ENCODE data around the gene ZNF554.

The ZNF554 gene

DNA sequence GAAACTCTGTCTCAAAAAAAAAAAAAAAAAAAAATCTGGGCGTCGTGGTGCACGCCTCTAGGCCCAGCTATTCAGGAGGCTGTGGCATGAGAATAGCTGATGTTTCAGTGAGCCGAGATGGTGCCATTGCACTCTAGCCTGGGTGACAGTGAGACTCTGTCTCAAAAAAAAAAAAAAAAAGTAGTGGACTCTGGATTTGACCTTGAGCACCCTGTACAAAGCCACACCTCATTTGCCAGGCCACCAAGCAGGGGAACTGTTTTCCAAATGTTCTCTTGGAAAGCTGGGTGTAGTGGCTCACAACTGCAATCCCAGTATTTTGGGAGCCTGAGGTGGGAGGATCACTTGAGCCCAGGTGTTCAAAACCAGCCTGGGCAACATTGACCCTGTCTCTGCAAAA, 17.8 kb downstream of the ZNF554 start:
- no peak for DNase-seq

DNA sequence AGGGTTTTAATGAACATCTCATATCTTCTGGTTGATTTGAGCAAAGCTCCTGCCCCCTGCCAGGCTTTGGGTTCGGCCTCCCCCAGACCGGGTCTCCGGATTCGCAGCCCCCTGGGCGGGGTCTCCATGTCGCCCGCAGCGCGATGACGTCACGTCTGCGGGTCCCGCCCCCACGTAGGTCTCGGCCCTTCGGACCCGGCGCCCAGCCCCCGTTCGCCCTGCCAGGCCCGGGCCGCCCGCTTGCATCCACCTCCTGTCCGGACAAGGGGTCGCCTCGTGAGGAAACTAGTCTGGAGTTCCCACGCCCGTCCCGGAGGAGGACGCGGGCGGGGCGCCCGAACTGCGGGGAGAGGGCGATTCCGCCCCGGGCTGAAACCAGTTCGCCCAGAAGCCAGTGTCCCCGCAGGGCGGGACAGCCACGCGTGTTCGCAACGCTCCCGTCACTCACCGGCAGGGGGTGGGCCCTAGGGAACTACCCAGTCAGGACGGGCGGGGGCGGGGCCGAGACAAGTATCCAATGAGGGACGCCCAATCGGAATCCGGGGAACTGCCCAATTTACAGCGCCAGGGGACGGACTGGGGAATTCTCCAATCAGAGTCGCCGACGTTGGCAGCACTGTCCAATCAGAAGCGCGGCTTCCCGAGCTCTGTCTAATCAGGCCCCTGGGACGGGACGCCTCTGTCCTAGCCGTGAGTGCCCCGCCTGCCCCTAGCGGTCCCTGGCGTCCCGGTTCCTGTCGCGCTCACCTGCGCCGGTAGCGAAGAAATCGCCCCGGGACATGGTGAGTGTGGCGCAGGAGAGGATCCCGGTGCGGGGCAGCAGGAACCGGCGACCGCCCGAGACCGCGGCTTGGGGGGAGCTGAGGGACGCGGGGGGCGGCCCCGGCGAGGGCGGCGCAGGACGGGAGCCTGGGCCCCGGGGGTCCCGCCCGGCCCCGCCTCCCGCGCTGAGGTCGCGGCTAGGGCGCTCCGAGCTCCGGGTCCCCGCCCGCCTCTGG, 21.4 kb downstream of the ZNF554 start, which contains the start of gene ZNF555:
TSS of gene ZNF555 (plus strand) at position 682 of the 998 bp plus-strand sequence. CDS start at position 780, 98 bp downstream.
- DNase-seq = peak; percentile 99

DNA sequence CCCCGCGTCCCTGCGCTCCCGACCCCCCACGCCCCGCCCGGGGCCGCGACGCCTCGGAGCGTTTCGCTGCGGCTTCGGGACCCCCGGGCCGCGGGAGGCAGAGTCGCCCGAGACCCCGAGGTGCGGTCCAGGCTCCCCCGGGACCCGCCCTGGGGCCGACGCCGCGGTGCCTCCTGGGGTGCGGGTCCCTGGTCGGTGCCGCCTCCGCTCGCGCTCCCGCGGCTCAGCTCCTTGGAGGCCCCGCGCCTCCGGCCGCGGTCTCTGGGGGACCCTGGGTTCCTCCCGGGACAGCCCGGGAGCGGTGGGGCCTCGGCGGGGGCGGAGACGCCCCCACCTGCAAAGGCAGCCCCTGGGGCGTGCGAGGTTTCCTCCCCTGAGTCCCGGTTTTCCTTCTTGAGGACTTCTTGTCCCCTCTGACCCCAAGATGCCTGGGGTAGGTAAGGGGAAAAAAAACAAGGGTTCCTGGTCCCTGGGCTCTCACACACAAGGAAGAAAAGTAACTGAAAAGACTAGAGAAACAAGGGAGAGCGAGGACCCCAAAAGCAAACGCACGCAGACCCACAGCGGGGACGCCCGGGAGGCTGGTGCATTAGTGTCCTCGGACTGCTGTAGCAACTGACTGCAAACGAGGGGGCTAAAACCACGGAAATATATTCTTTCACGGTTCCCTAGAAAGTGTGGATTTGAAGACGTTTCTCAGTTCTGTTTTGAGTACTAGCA, 22.3 kb downstream of the ZNF554 start:
- no peak for DNase-seq

DNA sequence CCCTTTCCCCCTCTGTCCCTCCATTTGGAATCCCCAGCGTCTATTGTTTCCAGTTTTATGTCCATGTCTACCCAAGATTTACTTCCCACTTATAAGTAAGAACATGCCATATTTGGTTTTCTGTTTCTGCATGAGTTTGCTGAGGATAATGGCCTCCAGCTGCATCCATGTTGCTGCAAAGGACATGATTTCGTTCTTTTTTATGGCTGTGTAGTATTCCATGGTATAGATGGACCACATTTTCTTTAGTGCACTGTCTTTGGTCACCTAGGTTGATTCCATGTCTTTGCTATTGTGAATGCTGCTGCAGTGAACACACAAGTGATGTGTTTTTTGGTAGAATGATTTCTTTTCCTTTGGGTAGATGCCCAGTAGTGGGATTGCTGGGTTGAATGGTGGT, 25.4 kb downstream of the ZNF554 start:
- no peak for DNase-seq

DNA sequence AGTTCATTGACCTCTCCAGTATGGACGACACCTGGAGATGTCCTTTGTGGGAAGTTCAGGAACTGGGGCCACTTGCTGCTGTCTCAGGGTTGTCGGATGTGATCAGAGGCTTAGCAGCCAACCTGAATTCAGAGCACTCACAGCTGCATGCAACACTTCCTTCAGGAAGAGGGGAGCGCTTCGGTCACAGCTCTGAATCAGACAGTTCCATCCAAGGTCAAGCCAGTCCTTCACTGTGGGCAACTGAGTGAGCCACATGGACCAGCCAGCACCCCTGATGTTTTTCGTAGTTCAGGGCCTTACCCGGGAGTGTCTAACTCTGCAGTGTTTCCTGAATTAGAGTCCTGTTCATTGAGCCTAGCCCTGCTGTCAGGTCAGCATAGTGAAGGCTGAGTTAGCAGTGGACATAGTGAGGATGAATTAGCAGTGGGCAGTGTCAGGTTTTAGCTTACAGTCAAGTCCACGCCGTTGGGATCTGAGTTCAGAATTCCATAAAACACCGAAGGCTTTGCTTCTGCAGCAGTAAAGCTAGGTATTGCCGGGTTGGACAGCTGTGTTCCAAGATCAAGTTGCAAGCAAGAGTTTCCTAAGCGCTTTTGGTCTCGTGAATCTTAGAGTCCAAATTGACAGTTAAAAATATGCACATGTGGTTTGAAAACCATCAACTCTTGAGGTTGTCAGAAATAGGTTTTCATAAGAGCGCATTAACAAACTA, 26.7 kb downstream of the ZNF554 start:
- no peak for DNase-seq

DNA sequence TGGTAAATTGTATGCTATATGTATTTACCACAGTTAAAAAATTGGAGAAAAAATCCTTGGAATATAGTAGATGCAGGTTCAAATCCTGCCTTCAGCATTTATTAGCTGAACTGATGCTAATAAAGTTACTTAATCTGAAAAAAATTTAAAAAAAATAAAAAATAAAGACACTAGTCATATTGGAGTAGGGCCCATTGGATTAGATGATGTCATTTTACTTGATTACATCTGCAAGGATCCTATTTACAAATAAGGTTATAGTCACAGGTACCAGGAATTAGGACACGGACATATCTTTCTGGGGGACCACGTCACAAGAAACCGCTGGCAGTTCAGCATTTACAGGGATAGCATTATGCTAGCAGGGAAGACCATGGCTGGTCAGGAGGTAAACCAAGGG, 27.8 kb downstream of the ZNF554 start:
- no peak for DNase-seq

DNA sequence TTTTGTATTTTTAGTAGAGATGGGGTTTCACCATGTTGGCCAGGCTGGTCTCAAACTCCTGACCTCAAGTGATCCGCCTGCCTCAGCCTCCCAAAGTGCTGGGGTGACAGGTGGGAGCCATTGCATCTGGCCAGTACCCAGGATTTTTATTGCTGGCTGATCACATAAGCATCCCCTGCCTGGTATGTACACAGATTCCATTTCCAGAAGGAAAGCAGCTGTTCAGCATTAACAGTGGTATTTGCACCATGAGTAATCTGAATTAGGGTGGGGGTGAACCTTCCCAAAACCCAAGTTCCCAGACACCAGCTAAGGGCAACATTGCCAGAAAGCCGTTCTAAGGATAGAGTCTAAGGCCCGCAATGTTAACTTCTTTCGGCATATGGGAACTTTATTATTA, 28.9 kb downstream of the ZNF554 start:
- DNase-seq = no peak

DNA sequence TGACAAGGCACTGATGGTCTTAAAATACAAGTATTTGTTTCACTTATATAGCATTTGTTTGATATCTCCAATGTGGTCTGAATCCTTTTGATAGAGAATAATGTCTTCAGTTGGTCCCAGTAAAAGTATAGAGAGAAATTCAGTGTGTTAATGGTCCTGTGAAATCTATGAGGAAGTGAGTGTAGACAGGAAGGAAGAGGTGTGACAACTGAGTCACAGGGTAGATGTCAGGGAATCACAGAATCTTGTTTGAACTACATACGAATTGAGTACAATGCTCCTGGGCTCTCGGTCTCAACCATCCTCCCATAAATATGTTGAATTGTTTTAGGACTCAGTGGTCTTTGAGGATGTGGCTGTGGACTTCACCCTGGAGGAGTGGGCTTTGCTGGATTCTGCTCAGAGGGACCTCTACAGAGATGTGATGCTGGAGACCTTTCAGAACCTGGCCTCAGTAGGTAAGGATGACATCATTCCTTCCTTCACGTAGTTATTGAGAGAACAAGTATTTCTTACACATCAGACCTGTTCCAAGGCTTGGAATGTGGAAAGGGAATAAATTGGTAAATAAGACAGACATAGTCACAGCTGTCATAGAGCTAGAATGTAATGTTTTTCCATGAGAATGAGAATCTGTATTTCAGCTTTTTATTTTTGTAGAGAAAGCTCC, 30.7 kb downstream of the ZNF554 start:
- no peak for DNase-seq

DNA sequence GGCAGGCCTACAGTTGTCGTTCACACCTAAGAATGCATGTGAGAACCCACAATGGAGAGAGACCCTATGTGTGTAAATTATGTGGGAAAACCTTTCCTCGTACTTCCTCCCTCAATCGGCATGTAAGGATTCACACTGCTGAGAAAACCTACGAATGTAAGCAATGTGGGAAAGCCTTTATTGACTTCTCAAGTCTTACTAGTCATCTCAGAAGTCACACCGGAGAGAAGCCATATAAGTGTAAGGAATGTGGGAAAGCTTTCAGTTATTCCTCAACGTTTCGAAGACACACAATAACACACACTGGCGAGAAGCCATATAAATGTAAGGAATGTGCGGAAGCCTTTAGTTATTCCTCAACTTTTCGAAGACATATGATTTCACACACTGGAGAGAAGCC, 32.9 kb downstream of the ZNF554 start:
- DNase-seq = no peak

DNA sequence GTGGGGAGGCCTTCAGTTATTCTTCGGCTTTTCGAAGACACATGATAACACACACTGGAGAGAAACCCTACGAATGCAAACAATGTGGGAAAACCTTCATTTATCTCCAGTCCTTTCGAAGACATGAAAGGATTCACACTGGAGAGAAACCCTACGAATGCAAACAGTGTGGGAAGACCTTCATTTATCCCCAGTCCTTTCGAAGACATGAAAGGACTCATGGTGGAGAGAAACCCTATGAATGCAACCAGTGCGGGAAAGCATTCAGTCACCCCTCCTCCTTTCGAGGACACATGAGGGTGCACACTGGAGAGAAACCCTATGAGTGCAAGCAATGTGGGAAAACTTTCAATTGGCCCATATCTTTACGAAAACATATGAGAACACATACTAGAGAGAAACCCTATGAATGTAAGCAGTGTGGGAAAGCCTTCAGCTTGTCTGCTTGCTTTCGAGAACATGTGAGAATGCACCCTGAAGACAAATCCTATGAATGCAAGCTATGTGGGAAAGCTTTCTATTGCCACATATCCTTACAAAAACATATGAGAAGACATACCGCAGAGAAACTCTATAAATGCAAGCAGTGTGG, 33.4 kb downstream of the ZNF554 start:
- no peak for DNase-seq

DNA sequence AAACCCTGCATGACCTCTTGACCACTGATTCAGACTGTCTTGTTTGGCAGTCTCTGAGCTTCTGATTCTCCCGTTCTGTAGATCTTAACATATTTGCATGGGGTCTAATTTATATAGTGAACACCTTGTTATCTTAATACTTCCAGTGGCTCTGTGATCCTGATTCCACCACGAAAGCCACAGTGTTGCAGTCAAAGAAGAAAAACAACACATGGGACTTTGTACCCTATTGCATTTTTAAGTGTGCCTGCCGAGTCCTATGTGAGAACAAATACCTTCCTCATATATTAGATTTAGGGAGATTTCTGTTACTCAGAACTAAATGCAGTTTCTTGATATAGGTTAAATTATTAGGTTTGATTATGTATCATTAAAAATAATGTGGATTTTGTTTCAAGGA, 35.2 kb downstream of the ZNF554 start:
- no peak for DNase-seq

DNA sequence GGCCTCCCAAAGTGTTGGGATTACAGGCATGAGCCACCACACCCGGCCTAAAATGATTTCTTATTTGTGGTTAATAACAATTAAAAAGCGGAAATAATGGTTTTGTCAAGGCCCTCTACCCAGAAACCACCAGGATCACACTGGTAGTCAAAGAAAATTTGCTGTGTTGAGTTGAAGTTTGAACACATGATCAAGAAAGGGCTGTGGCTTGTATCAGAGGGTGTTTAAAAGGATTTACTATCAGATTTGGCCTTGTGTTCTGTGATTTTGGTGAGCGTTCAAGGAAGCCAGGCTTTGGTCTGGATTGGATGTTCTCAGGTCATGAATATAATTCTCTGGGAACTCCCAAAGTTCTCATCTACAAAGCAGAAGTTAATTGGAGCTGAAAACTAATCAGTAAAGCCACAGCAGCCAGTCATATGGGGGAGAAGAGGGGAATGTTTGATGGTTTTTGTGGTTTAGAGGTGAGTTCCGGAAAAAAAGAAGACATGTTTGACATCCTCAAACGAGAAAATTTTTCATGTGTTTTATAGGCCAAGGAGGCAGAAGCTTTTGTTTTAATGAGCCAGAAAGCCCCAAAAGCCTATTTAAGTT, 36.9 kb downstream of the ZNF554 start:
- DNase-seq = peak; percentile 60

DNA sequence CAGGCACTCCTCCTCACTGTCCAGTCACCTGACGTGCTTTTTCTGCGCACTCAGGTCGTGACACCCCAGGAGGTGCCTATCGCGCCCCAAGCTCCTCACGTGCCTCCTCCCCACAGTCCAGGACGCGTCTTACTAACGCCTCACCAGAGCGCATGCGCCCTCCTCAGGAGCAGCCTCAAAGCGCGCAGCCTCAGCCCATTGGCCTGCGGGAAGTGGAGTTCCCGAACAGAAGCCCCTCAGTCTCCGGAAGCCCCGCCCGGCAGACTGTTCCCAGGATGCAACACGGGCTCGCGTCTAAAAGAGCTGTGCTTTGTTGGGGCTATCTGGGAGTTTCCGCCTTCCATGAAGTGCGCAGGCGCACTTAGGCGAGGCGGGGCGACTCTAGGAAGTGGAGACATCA, 39.2 kb downstream of the ZNF554 start:
- no peak for DNase-seq

DNA sequence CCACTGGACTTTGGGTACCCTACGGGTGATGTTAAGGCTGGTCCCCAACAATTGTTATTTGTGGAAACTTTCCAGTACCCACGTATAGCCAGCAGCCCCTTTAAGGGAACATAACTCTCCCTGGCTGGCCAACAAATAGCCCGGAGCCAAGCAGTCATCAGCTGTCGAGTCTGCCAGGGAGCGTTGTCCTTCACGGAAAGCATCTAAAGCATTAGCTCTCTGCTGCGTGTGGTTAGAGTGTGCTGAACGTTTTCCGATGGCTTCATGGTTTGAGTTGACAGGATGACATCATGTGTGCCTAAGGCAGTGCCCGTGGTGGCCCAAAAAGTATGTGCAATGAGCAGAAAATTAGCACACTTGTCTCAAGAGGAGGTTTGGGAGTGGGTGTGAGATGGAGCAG, 44.1 kb downstream of the ZNF554 start:
- DNase-seq = no peak

DNA sequence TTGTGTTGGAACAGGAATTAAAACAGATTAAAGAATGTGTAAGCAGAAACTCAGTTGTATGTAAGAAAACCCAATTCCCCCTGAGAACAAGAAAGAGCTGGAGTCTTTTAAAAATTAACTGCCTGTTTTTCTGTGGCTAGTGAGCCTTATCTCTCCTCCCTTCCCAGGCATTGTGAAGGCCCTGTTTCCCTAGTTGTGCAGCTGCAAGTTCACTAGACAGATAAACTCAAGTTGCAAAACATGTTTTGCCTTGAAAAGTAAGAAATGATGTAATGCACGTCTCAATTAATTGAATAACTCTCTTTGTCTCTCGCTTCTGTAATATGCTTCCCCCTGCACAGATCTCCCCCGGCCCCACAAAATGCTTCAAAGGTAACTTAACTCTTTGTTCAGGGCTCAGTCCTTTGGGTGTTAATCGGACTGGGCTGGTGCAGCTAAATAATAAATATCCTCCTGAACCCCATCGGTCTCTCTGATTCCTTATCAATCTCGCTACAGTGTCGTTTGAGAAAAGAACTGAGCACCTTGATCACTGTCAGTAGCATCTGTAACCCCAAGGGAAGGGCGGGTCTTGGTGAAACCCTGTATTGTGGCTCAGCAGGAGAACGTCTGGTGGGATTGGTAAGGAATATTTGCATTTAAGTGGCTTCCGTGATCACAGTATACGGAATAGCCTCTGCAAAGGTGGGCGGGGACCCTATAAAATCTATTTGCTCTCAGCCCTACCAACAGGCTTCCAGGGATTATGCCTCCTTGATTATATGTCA, 45.8 kb downstream of the ZNF554 start:
- no peak for DNase-seq

DNA sequence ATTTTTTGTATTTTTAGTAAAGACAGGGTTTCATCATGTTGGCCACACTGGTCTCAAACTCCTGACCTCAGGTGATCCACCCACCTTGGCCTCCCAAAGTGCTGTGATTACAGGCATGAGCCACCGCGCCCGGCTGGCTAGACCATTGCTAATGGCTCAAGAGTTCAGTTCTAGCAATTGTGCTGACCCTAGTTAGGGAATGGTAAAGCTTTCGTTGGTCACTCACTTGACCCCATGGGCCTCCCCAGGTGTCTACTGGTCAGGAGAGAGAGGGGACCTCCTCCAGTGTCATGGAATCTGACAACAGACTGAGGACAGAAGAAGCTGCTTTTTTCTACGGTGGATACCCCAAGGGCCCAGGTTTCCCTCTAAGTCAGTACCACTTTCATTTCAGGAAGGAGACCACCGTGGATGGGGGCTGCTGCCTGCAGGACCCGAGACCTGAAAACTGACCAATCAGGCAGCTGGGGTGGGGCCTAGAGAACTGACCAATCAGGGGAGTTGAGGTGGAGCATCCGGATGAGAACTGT, 46.9 kb downstream of the ZNF554 start:
- DNase-seq = no peak

DNA sequence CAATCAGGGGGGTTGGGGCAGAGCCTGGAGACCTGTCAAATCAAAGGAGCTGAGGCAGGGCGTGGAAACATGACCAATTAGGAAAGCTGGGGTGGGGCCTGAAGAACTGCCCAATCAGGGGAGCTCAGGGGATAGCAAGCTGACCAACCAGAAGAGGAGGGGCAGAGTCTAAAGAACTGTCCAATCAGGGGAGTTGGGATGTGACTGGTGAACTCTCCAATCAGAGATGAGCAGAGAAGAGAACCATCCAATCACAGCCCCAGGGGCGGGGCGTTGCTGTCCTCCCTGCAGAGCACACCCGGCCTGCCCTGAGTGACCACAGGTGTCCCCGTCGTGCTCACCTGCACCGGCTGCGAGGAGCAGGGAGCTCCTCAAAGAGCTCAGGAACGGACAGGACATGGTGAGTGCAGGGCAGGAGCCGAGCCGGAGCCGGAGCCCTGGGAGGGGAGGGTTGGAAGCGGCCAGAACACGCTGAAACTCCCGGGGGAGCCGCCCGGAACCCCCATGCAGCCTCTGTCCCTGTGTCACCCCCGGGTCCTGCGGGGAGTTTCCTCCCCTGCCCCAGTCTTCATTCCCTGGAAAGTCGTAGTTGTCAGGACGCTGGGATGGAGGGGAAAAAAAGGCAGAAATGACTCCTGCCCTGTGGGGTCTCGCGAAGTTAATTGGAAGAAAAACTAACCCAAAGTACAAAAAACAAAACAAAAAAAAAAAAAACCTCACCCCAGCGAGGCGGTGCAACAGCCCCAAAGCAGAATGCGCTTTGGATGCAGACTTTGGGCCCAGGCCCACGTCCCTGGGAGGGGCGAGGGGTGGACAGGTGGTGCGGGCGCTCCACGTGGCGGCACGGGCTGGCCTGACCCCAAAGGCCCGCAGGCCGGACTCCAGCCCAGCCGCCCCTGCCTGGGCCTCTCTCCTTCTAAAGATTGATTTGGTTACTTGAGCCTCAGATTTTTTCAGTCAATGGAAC, 47.6 kb downstream of the ZNF554 start, which contains the start of gene ZNF556:
TSS of gene ZNF556 (plus strand) at position 311 of the 967 bp plus-strand sequence. CDS start at position 398, 87 bp downstream.
- no peak for DNase-seq

DNA sequence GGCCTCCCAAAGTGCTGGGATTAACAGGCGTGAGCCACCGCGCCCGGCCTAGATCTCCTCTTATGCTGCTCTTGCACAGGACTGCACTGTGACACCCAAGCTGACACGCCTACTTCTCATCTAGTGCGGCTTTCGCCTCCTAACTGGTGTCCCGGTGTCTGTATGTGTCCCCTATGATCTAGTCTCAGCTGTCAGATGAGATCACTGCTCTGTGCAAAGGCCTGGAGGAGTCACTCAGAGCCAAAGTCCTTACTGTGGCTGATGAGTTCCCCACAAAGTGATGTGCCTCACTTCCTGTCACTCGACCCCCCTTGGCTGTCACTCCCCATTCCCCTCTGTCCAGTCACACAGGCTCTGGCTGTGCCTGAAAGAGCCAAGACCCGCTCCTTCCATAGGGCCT, 50.0 kb downstream of the ZNF554 start:
- no peak for DNase-seq

DNA sequence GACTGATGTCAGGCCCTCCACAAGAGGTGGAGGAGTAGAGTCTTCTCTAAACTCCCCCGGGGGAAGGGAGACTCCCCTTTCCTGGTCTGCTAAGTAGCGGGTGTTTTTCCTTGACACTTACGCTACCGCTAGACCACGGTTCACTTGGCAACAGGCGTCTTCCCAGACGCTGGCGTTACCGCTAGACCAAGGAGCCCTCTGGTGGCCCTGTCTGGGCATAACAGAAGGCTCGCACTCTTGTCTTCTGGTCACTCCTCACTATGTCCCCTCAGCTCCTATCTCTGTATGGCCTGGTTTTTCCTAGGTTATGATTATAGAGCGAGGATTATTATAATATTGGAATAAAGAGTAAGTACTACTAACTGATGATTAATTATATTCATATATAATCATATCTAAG, 52.5 kb downstream of the ZNF554 start:
- DNase-seq = peak; percentile 19

All from CD4-positive, alpha-beta T cell treated with Interleukin-21 for 1 hour (primary cell).